ENCODE data around the gene PCGF1.
"Not testable (repeated sequence)": the region's sequence is repeated elsewhere in the genome, so short reads cannot be mapped to it uniquely, and the experiment has no call there.

Gene PCGF1

DNA sequence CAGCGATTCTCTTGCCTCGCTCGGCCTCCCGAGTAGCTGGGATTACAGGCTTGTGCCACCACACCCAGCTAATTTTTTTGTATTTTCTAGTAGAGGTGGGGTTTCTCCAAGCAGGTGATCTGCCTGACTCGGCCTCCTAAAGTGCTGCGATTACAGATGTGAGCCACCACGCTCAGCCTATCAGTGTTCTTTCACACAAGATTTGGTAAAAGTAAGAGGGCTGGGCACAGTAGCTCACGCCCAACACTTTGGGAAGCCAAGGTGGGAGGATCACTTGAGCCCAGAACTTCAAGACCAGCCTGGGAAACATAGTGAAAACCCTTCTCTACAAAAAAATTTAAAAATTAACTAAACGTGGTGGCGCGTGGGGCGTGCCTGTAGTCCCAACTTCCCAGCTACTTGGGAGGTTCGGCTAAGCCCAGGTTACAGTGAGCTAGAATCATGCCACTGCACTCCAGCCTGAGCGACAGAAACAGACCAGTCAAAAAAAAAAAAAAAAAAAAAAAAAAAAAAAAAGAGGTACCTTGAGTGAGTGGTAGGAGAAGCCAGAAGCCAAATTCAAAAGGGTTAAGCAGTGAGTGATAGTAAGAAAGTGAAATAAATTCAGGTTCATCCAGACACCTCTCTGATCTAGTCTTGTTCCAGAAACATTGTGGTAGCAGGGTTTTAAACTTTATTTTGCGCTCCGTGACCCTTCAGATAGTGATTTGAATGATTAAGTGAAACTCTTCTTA lies 36.0 kb downstream of the PCGF1 start:
- DNase-seq = no peak

DNA sequence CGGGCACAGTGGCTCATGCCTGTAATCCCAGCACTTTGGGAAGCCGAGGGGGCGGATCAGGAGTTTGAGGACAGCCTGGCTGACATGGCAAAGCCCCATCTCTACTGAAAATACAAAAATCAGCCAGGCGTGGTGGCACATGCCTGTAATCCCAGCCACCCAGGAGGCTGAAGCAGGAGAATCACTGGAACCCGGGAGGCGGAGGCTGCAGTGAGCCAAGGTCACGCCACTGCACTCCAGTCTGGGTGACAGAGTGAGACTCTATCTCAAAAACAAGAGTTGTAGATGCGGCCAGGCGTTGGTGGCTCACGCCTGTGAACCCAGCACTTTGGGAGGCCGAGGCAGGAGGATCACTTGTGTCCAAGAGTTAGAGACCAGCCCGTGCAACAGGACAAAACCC lies 36.8 kb downstream of the PCGF1 start:
- DNase-seq = not testable (repeated sequence)

GRCh38 chr2:74464406-74464805 lies 43.1 kb downstream of the PCGF1 start:
- no peak for DNase-seq

- DNase-seq = no peak
These were observed 44.7 kb downstream of the PCGF1 start for GRCh38 chr2:74462786-74463105.

DNA sequence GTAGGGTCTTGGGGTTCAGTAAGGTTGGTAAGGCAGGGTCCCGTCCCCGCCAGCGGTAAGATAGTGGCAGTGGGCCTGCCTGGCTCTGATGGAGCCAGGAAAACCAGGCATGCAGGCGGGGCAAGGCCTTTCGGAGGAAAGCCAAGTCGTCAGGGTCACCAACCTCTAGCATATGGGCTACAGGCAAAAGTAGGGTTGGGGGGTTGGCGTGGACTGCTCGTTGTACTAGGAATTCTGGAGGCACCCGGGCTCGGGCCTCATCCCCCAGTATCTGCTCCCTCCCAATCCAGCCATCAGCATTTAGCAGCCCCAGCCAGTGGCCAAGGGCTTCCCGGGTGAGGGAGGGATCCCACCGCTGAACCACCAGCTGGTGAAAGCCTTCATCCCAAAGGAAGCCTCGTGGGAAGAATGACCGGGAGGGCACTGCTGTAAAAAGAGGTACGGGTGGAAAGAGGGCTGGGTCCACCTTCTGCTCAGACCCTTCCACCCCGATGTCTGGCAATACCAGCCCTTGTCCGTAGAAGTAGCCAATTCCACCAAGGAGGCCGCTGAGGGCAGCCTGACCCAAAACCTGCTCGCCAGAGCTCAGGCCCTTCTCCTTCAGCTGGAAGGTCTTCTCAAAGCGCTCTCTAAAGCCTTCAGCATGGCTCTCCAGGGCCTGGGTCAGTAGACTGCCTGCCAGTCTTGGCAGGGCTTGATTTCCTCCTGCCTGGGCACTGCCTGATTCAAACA lies 45.3 kb downstream of the PCGF1 start:
- DNase-seq = no peak

GRCh38 chr2:74461187-74462053 lies 46.1 kb downstream of the PCGF1 start:
- DNase-seq = no peak

- DNase-seq = not testable (repeated sequence)
These were observed 47.3 kb downstream of the PCGF1 start for GRCh38 chr2:74460187-74460586.

GRCh38 chr2:74459503-74460118 lies 47.9 kb downstream of the PCGF1 start:
- not testable (repeated sequence) for DNase-seq

DNA sequence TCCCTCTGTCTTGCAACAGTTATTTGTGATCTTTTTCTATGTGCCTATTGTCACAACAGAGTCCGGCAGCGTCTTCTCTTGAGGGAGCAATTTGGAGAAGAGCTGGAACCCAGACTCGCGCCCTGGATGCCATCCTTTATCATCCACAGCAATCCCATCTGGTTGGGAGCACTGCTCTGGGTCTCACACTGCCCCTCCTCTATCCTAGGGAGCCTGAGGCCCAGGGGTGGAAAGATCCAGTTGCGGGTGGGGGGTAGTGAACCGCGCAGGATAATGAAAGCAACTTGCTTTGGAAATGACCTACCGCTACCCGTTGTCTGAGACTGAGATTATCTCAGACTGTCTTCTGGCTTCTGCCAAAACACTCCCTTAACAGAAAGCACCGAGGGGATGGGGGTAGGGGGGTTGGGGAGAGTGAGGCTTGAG lies 48.5 kb downstream of the PCGF1 start:
- DNase-seq = no peak

DNA sequence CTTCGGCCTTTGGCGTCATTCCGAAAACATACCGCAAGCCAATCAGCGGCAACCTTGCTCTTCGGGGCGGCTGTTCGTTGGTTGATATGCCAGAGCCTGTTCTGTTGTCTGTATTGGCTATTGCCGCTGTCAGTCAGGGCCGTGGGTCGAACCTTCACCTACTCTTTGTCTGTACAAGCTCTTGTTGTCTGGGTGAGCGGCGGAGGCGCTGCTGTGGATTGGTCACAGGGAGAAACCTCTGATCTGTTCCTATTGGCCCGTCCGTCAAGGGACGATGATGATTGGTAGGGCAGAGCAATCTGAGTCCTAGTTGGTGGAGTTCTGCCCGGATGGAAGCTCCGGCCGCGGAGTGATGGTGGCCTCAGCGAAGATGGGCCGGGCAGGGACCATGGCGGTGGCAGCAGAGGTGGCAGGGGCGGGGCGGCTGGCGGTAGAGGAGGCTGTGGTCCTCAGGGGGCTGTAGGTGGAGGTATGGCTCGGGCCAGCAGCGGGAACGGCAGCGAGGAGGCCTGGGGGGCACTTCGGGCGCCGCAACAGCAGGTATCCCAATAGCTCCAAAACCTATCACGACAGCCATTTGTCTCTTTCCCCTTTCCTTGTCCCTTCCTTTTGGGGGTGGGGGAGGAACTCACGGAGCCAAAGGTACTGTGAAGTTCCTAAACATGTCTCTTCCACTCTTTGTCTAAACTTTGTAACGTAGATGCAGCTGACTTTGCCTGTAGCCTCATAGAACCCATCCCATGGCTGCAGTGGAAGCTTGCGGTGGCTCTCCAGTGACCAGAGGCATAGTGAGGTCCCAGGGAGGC lies 49.2 kb downstream of the PCGF1 start, which contains the start of gene WBP1:
Gene WBP1 (plus strand): TSS at position 307 of the 806 bp plus-strand sequence. CDS start 165 bp downstream, at position 472.
- peak; percentile 100 for DNase-seq

DNA sequence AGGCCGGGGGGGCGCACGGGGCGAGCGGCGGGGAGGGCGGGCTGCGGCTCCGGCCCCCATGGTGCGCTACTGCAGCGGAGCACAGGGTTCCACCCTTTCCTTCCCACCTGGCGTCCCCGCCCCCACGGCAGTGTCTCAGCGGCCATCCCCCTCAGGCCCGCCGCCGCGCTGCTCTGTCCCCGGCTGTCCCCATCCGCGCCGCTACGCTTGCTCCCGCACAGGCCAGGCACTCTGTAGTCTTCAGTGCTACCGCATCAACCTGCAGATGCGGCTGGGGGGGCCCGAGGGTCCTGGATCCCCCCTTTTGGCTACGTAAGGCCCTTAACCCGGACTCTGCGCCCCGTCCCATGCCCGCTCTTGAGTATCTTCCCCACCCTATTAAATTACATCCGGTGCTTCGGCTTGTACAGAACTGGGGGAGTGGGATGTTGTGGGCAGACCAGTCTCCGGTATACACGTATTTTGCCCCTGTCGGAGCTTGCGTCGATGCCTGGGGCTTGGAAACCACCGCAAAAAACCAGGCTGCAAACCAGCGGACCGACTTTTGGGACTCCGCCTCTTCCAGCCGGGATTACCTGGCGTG lies 49.9 kb downstream of the PCGF1 start:
- no peak for DNase-seq

GRCh38 chr2:74457129-74457548 lies 50.4 kb downstream of the PCGF1 start:
- no peak for DNase-seq

All from fibroblast of skin of abdomen (primary cell).